ENCODE measurements around the gene NDST4.
"Not testable (repeated sequence)": the region's sequence is repeated elsewhere in the genome, so short reads cannot be mapped to it uniquely, and the experiment has no call there.

- TF ChIP-seq, protein P1, sequence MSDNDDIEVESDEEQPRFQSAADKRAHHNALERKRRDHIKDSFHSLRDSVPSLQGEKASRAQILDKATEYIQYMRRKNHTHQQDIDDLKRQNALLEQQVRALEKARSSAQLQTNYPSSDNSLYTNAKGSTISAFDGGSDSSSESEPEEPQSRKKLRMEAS (IDR thresholded peaks at IDR 0.05): not testable (repeated sequence)
- TF ChIP-seq, protein P2, sequence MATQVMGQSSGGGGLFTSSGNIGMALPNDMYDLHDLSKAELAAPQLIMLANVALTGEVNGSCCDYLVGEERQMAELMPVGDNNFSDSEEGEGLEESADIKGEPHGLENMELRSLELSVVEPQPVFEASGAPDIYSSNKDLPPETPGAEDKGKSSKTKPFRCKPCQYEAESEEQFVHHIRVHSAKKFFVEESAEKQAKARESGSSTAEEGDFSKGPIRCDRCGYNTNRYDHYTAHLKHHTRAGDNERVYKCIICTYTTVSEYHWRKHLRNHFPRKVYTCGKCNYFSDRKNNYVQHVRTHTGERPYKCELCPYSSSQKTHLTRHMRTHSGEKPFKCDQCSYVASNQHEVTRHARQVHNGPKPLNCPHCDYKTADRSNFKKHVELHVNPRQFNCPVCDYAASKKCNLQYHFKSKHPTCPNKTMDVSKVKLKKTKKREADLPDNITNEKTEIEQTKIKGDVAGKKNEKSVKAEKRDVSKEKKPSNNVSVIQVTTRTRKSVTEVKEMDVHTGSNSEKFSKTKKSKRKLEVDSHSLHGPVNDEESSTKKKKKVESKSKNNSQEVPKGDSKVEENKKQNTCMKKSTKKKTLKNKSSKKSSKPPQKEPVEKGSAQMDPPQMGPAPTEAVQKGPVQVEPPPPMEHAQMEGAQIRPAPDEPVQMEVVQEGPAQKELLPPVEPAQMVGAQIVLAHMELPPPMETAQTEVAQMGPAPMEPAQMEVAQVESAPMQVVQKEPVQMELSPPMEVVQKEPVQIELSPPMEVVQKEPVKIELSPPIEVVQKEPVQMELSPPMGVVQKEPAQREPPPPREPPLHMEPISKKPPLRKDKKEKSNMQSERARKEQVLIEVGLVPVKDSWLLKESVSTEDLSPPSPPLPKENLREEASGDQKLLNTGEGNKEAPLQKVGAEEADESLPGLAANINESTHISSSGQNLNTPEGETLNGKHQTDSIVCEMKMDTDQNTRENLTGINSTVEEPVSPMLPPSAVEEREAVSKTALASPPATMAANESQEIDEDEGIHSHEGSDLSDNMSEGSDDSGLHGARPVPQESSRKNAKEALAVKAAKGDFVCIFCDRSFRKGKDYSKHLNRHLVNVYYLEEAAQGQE (IDR thresholded peaks at IDR 0.05): not testable (repeated sequence)
- TF ChIP-seq, protein P3, sequence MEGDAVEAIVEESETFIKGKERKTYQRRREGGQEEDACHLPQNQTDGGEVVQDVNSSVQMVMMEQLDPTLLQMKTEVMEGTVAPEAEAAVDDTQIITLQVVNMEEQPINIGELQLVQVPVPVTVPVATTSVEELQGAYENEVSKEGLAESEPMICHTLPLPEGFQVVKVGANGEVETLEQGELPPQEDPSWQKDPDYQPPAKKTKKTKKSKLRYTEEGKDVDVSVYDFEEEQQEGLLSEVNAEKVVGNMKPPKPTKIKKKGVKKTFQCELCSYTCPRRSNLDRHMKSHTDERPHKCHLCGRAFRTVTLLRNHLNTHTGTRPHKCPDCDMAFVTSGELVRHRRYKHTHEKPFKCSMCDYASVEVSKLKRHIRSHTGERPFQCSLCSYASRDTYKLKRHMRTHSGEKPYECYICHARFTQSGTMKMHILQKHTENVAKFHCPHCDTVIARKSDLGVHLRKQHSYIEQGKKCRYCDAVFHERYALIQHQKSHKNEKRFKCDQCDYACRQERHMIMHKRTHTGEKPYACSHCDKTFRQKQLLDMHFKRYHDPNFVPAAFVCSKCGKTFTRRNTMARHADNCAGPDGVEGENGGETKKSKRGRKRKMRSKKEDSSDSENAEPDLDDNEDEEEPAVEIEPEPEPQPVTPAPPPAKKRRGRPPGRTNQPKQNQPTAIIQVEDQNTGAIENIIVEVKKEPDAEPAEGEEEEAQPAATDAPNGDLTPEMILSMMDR (IDR thresholded peaks at IDR 0.05): not testable (repeated sequence)
- TF ChIP-seq EHMT2 (IDR thresholded peaks at IDR 0.05; ENCODE audit: low read depth); RFX5 (IDR thresholded peaks at IDR 0.05); POLR2A (IDR thresholded peaks at IDR 0.05; ENCODE audit: low read length); MAFK (IDR thresholded peaks at IDR 0.05; ENCODE audit: partially characterized antibody); EP300 (IDR thresholded peaks at IDR 0.05); HDAC2 (IDR thresholded peaks at IDR 0.05); CHD4 (IDR thresholded peaks at IDR 0.05; ENCODE audit: borderline replicate concordance); ZNF302 (CRISPR knock-in tag; IDR thresholded peaks at IDR 0.05); CEBPB (IDR thresholded peaks at IDR 0.05); MYC (IDR thresholded peaks at IDR 0.05; ENCODE audit: borderline replicate concordance, low read length): not testable (repeated sequence)
- TF ChIP-seq, protein P4, sequence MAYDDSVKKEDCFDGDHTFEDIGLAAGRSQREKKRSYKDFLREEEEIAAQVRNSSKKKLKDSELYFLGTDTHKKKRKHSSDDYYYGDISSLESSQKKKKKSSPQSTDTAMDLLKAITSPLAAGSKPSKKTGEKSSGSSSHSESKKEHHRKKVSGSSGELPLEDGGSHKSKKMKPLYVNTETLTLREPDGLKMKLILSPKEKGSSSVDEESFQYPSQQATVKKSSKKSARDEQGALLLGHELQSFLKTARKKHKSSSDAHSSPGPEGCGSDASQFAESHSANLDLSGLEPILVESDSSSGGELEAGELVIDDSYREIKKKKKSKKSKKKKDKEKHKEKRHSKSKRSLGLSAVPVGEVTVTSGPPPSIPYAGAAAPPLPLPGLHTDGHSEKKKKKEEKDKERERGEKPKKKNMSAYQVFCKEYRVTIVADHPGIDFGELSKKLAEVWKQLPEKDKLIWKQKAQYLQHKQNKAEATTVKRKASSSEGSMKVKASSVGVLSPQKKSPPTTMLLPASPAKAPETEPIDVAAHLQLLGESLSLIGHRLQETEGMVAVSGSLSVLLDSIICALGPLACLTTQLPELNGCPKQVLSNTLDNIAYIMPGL (CRISPR knock-in tag; IDR thresholded peaks at IDR 0.05; ENCODE audit: borderline replicate concordance): not testable (repeated sequence)
Measured at GRCh38 chr4:114980399-114980798, 133.0 kb downstream of the NDST4 start.
